HCT116 (cell line): Measurements from ENCODE around the gene MGAT4C. TPM values are rescaled to one million over a fixed set of nuclear protein-coding genes. Genes with fewer than 3 reads are reported as not detected.

Source experiments
- ATAC-seq: fragments of 200-7000 bp; cut with Tn5 transposase; 2 replicates; pipeline ENCODE4 v1.9.1; 2020; ENCODE audit warnings: mild to moderate bottlenecking, moderate library complexity
- BruUV-seq: library from RNA; stranded (reverse); fragments of 400-500 nt; replicated peaks from 2 replicates; lab custom pipeline; 2021; lab: Mats Ljungman, UMichigan
- CTCF ChIA-PET: fragments of 300-600 bp; sonication (Branson Sonifier 250); formaldehyde crosslinking; loops from one replicate; lab custom pipeline; 2021; ENCODE audit warnings: antibody characterized with exemption; lab: Charles Lee
- POLR2A ChIA-PET: fragments of 300-600, 350-600 bp; sonication (Branson Sonifier 250); formaldehyde crosslinking; loops from one replicate; lab custom pipeline; 2021; ENCODE audit warnings: antibody characterized with exemption; lab: Charles Lee
- RAD21 ChIA-PET, 2 experiments: fragments of 300-600 bp; sonication (Branson Sonifier 250); formaldehyde crosslinking; loops; one replicate each; lab custom pipeline; 2023; ENCODE audit warnings: low total read pairs in 2 of 2; ENCODE audit not compliant: uncharacterized antibody in 2 of 2, unreplicated experiment in 2 of 2, low non-redundant PET in 1 of 2; lab: Charles Lee
- DNase-seq: peaks from one replicate; pipeline ENCODE4 v3.0.0-alpha.2; 2010; ENCODE audit warnings: low read depth, low spot score
- H2AFZ ChIP-seq: fragments of 200-600 bp; shearing (Covaris generic), sonication (generic); 2 replicates; pipeline ENCODE4 v1.6.1; 2017; ENCODE audit warnings: low read depth, mixed run types, mixed read lengths, antibody characterized with exemption, low read length; ENCODE audit not compliant: poor library complexity, severe bottlenecking
- H3K27ac ChIP-seq: 2 replicates; pipeline ENCODE4 v1.5.1; 2012; ENCODE audit warnings: low read depth, low read length
- H3K27me3 ChIP-seq: fragments of 200-600 bp; sonication (generic); 2 replicates; pipeline ENCODE4 v1.6.1; 2016; ENCODE audit warnings: mixed run types, low read length, mixed read lengths; ENCODE audit not compliant: insufficient read depth
- H3K36me3 ChIP-seq, 2 experiments: fragments of 200-500 bp in 1 of 2; fragments of 200-600 bp in 1 of 2; sonication (Bioruptor generic) in 1 of 2; sonication (generic) in 1 of 2; 2 replicates each; pipeline versions ENCODE4 v1.5.1 to v1.6.1; 2014 to 2016; ENCODE audit warnings: low read length in 2 of 2, inconsistent platforms in 1 of 2, mixed read lengths in 1 of 2, mixed run types in 1 of 2; ENCODE audit not compliant: insufficient read depth in 2 of 2, control insufficient read depth in 1 of 2
- H3K4me1 ChIP-seq, 2 experiments: fragments of 200-600 bp in 1 of 2; sonication (generic) in 1 of 2; 2 replicates each; pipeline versions ENCODE4 v1.5.1 to v1.6.1; 2012 to 2017; ENCODE audit warnings: low read length in 2 of 2, inconsistent platforms in 1 of 2, mild to moderate bottlenecking in 1 of 2, mixed read lengths in 1 of 2, mixed run types in 1 of 2, moderate library complexity in 1 of 2; ENCODE audit not compliant: insufficient read depth in 2 of 2, control insufficient read depth in 1 of 2
- H3K4me2 ChIP-seq: fragments of 200-600 bp; sonication (generic); 2 replicates; pipeline ENCODE4 v1.6.1; 2017; ENCODE audit warnings: mixed run types, low read length, mixed read lengths
- H3K4me3 ChIP-seq, 2 experiments: fragments of 200-600 bp in 1 of 2; sonication (generic) in 1 of 2; replicated peaks in 1 of 2; 2 replicates each; pipeline ENCODE4 v1.5.1; 2011 to 2016; ENCODE audit warnings: low read length in 2 of 2, control low read depth in 1 of 2, low read depth in 1 of 2, mild to moderate bottlenecking in 1 of 2, mixed read lengths in 1 of 2, mixed run types in 1 of 2
- H3K79me2 ChIP-seq: fragments of 200-600 bp; sonication (generic); 2 replicates; pipeline ENCODE4 v1.6.1; 2017; ENCODE audit warnings: mild to moderate bottlenecking, mixed run types, low read length, moderate library complexity, mixed read lengths; ENCODE audit not compliant: insufficient read depth
- H3K9ac ChIP-seq: fragments of 200-600 bp; sonication (generic); 2 replicates; pipeline ENCODE4 v1.6.1; 2016; ENCODE audit warnings: low read length, mixed read lengths
- H3K9me2 ChIP-seq: fragments of 200-600 bp; sonication (generic), shearing (Covaris generic); 2 replicates; pipeline ENCODE4 v1.6.1; 2017; ENCODE audit warnings: mixed run types, mild to moderate bottlenecking, moderate library complexity; ENCODE audit not compliant: insufficient read depth
- H3K9me3 ChIP-seq, 2 experiments: fragments of 200-500 bp in 1 of 2; fragments of 200-600 bp in 1 of 2; sonication (Bioruptor generic) in 1 of 2; sonication (generic) in 1 of 2; 2 replicates each; pipeline ENCODE4 v1.6.1; 2014 to 2017; ENCODE audit warnings: low read length in 2 of 2, mixed read lengths in 2 of 2, inconsistent platforms in 1 of 2, low read depth in 1 of 2, mild to moderate bottlenecking in 1 of 2, mixed run types in 1 of 2, moderate library complexity in 1 of 2; ENCODE audit not compliant: control insufficient read depth in 1 of 2, insufficient read depth in 1 of 2
- H4K20me1 ChIP-seq: fragments of 200-600 bp; sonication (generic), shearing (Covaris generic); 2 replicates; pipeline ENCODE4 v1.6.1; 2017; ENCODE audit warnings: mixed run types, mild to moderate bottlenecking, moderate library complexity; ENCODE audit not compliant: insufficient read depth
- ATF3 ChIP-seq: IDR thresholded peaks from 2 replicates; pipeline ENCODE4 v1.6.1; 2012
- CTCF ChIP-seq, 3 experiments: fragments of 200-600 bp in 1 of 3; sonication (generic) in 1 of 3; IDR thresholded peaks in 2 of 3; conservative IDR thresholded peaks in 1 of 3; 2 replicates each; pipeline ENCODE4 v1.5.1; 2012 to 2017; ENCODE audit warnings: low read depth in 2 of 3, low read length in 2 of 3, antibody characterized with exemption in 1 of 3, borderline replicate concordance in 1 of 3, control low read depth in 1 of 3, mild to moderate bottlenecking in 1 of 3, mixed read lengths in 1 of 3, mixed run types in 1 of 3, moderate library complexity in 1 of 3; ENCODE audit not compliant: insufficient read depth in 1 of 3
- EGR1 ChIP-seq: IDR thresholded peaks from 2 replicates; pipeline ENCODE4 v1.6.1; 2012; ENCODE audit warnings: low read depth
- EZH2 ChIP-seq: fragments of 200-600 bp; sonication (generic); IDR thresholded peaks from 2 replicates; pipeline ENCODE4 v1.6.1; 2017; ENCODE audit warnings: antibody characterized with exemption, mixed run types
- POLR2A ChIP-seq: IDR thresholded peaks from 2 replicates; pipeline ENCODE4 v1.7.0; 2011; ENCODE audit warnings: borderline replicate concordance; ENCODE audit not compliant: insufficient read depth, insufficient read length; ENCODE audit errors: extremely low read depth
- RAD21 ChIP-seq: IDR thresholded peaks from 2 replicates; pipeline ENCODE4 v1.6.1; 2012; ENCODE audit warnings: low read depth, mild to moderate bottlenecking
- SP1 ChIP-seq: IDR thresholded peaks from 2 replicates; pipeline ENCODE4 v1.6.1; 2012; ENCODE audit warnings: low read depth
- SRF ChIP-seq: IDR thresholded peaks from 2 replicates; pipeline ENCODE4 v1.6.1; 2012; ENCODE audit warnings: low read depth
- intact Hi-C: fragments of 100-400 bp; cut with micrococcal nuclease; formaldehyde crosslinking; loops from 2 replicates; pipeline ENCODE4 v1.10.0; 2022
- total RNA-seq: library from RNA; stranded (reverse); gene quantifications from one replicate; pipeline ENCODE4 v1.2.1, GENCODE V29; 2021; ENCODE audit not compliant: unreplicated experiment

Gene MGAT4C
- total RNA-seq, 1 experiment from 2014 or later, result not detected

- no peaks in the 10 kb centered on the region for H4K20me1 ChIP-seq
- H3K36me3 ChIP-seq, result no peaks in the 10 kb centered on the region
- ChIA-PET RAD21 (interaction anchor here in 1 of 2 experiments (1.0 kb wide), 1 partner anchor 484 kb away, joined by 3 read pairs; no protein-coding TSS in a partner anchor), CTCF (interaction anchor here (0.7 to 2.5 kb wide), 9 partner anchors 10 to 963 kb away, joined by 3 to 16 read pairs (median 11); no protein-coding TSS in a partner anchor)
- H3K4me2 ChIP-seq, result no peak overlapping the region
- H3K9ac ChIP-seq, result no peak overlapping the region
- no peaks in the 10 kb centered on the region for H3K9me3 ChIP-seq
- H3K27ac ChIP-seq, result no peak overlapping the region
- peak overlapping the region; percentile 89 for H2AFZ ChIP-seq
- peak; percentile 19 for DNase-seq
- TF ChIP-seq ATF3, result no peak
- TF ChIP-seq RAD21, result peak; percentile 65
- TF ChIP-seq CTCF (IDR thresholded peaks at IDR 0.05 in 2 of 3, conservative IDR thresholded peaks at IDR 0.05 in 1 of 3; ENCODE audit: borderline replicate concordance in 1 of 3, insufficient read depth in 1 of 3, low read depth in 2 of 3, low read length in 2 of 3), result peak; percentile 34 to 64 (median 40); a peak in 4 of 6 replicates
- no peak for TF ChIP-seq SP1
- TF ChIP-seq SRF, result no peak
- TF ChIP-seq, all 23 proteins: peak for 2
- no peaks in the 10 kb centered on the region for H3K79me2 ChIP-seq
- H3K4me1 ChIP-seq, result no peaks in the 10 kb centered on the region
- no peaks in the 10 kb centered on the region for H3K27me3 ChIP-seq
- no peak for ATAC-seq
- H3K9me2 ChIP-seq, result no peaks in the 10 kb centered on the region; the same call in 1 of the 2 replicates
- no peak overlapping the region for H3K4me3 ChIP-seq
- intact Hi-C loops, result loop anchor here (2.0 to 10.0 kb wide), 2 partner anchors 29 to 2003 kb away; no protein-coding TSS in a partner anchor
- POLR2A ChIA-PET, result no interaction called here
- no TSS peak for BruUV-seq
These were observed 304.4 kb downstream of the MGAT4C start for GRCh38 chr12:85951823-85952222.

GRCh38 chr12:85949253-85949652 is 306.9 kb downstream of the MGAT4C start:
- Histone ChIP-seq H3K27me3 (no peaks in the 10 kb centered on the region), H3K27ac (no peak overlapping the region), H2AFZ (no peak overlapping the region), H3K4me3 (no peak overlapping the region), H4K20me1 (no peaks in the 10 kb centered on the region), H3K9ac (no peak overlapping the region), H3K79me2 (no peaks in the 10 kb centered on the region), H3K4me2 (no peak overlapping the region), H3K9me2 (no peaks in the 10 kb centered on the region), H3K4me1 (no peaks in the 10 kb centered on the region), H3K9me3 (no peaks in the 10 kb centered on the region), H3K36me3 (no peaks in the 10 kb centered on the region)
- no peak for DNase-seq
- intact Hi-C loops, result no loop called here
- ChIA-PET RAD21 (no interaction called here), POLR2A (no interaction called here), CTCF (no interaction called here)
- no TSS peak for BruUV-seq
- ATAC-seq, result no peak
- TF ChIP-seq EZH2 (no peak), SRF (no peak), POLR2A (no peak), EGR1 (no peak)
